Measurements from ENCODE around the gene TSPEAR. TPM values are rescaled to one million over a fixed set of nuclear protein-coding genes. Genes with fewer than 3 reads are reported as not detected.

Gene TSPEAR
- total RNA-seq, 1 experiment from 2014 or later = not detected

DNA sequence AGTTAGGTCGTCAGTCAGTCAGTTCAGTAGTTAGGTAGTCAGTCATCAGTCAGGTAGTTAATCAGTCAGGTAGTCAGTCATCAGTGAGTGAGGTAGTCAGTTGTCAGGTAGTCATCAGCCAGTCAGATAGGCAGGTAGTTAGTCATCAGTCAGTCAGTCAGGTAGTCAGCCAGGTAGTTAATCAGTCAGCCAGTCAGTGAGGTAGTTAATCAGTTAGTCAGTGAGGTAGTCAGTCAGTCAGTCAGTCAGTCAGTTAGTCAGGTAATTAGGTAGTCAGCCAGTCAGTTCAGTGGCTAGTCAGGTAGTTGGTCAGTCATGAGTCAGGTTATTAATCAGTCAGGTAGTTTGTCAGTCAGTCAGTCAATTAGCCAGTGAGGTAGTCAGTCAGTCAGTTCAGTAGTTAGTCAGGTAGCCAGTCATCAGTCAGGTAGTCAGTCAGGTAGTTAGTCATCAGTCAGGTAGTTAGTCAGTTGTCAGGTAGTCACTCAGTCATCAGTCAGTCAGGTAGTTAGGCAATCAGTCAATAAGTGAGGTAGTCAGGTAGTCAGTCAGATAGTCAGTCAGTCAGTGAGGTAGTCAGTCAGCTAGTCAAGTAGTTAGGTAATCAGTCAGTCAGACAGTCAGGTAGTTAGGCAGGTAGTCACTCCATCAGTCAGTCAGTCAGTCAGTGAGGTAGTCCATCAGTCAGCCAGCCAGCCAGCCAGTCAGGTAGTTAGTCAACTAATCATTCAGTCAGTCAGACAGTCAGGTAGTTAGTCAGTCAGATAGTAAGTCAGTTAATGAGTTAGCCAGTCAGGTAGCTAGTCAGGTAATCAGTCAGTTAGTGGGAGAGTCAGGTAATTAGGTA is 187.6 kb downstream of the TSPEAR start:
- DNase-seq = no peak
- BruUV-seq (replicated peaks) = no TSS peak
- H3K27ac Mint-ChIP-seq (ENCODE audit: unreplicated experiment) = no peak overlapping the region
- H3K4me3 Mint-ChIP-seq (ENCODE audit: low read depth, unreplicated experiment) = no peak overlapping the region
- CTCF ChIA-PET = no interaction called here
- H3K27me3 Mint-ChIP-seq (ENCODE audit: unreplicated experiment) = peaks cover 2% of the 10 kb centered on the region
- H3K9me3 Mint-ChIP-seq (ENCODE audit: low read depth, unreplicated experiment) = no peaks in the 10 kb centered on the region
- no peaks in the 10 kb centered on the region for H3K36me3 Mint-ChIP-seq (ENCODE audit: insufficient read depth, unreplicated experiment)
- intact Hi-C loops (cut with micrococcal nuclease; ENCODE audit: unreplicated experiment) = no loop called here
- H3K4me1 Mint-ChIP-seq (ENCODE audit: low read depth, unreplicated experiment) = no peaks in the 10 kb centered on the region
- TF ChIP-seq CTCF (IDR thresholded peaks at IDR 0.05; ENCODE audit: unreplicated experiment) = no peak

GRCh38 chr21:44522753-44523204 is 188.6 kb downstream of the TSPEAR start:
- H3K4me3 Mint-ChIP-seq (ENCODE audit: low read depth, unreplicated experiment) = no peak overlapping the region
- H3K27ac Mint-ChIP-seq (ENCODE audit: unreplicated experiment) = no peak overlapping the region
- H3K9me3 Mint-ChIP-seq (ENCODE audit: low read depth, unreplicated experiment) = peaks cover 1% of the 10 kb centered on the region
- DNase-seq = no peak
- CTCF ChIA-PET = no interaction called here
- intact Hi-C loops (cut with micrococcal nuclease; ENCODE audit: unreplicated experiment) = no loop called here
- H3K36me3 Mint-ChIP-seq (ENCODE audit: insufficient read depth, unreplicated experiment) = no peaks in the 10 kb centered on the region
- no peaks in the 10 kb centered on the region for H3K4me1 Mint-ChIP-seq (ENCODE audit: low read depth, unreplicated experiment)
- H3K27me3 Mint-ChIP-seq (ENCODE audit: unreplicated experiment) = peaks cover 6% of the 10 kb centered on the region
- no TSS peak for BruUV-seq (replicated peaks)
- TF ChIP-seq CTCF (IDR thresholded peaks at IDR 0.05; ENCODE audit: unreplicated experiment) = no peak

- no peak overlapping the region for H3K27ac Mint-ChIP-seq (ENCODE audit: unreplicated experiment)
- no peak for TF ChIP-seq CTCF (IDR thresholded peaks at IDR 0.05; ENCODE audit: unreplicated experiment)
Measured at GRCh38 chr21:44521928-44522752, 189.2 kb downstream of the TSPEAR start.

DNA sequence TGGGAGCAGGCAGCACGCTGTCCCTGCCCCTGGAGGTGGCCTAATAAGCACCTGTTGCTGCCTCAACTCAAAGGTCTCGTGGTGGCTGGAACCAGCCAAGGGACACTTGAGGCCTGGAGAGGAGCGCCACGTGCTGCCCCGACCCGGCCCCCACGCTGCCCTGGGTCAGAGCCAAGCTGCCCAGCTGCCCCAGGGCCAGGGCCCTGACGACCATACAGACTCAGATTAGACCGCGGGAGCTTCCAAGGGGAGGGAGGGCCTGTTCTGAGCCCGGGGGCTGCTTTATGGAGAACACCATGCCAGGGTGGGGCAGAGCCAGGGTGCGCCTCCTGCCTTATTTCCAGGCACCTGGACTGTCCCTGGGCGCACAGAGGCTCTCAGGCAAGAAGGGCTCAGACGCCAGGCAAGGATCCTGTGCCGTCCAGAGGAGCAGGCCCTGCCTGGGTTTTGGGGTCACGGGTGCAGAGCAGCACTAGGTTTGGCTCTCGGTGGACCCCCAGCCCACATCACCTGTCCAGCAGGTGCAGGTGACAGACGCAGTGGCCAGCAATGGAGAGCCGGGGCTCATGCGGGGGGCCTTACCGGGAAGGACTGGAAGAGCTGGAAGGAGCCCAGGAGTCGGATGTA is 190.0 kb downstream of the TSPEAR start:
- Mint-ChIP-seq H3K4me1 (ENCODE audit: low read depth, unreplicated experiment) (no peaks in the 10 kb centered on the region), H3K4me3 (ENCODE audit: low read depth, unreplicated experiment) (no peak overlapping the region), H3K27me3 (ENCODE audit: unreplicated experiment) (peaks cover 20% of the 10 kb centered on the region), H3K36me3 (ENCODE audit: insufficient read depth, unreplicated experiment) (no peaks in the 10 kb centered on the region), H3K27ac (ENCODE audit: unreplicated experiment) (no peak overlapping the region), H3K9me3 (ENCODE audit: low read depth, unreplicated experiment) (peaks cover 3% of the 10 kb centered on the region)
- CTCF ChIA-PET = no interaction called here
- BruUV-seq (replicated peaks) = no TSS peak
- intact Hi-C loops (cut with micrococcal nuclease; ENCODE audit: unreplicated experiment) = no loop called here
- no peak for TF ChIP-seq CTCF (IDR thresholded peaks at IDR 0.05; ENCODE audit: unreplicated experiment)
- DNase-seq = no peak

More at GRCh38 chr21:44521928-44522752, 189.2 kb downstream of the TSPEAR start:
- no TSS peak for BruUV-seq (replicated peaks)
- Mint-ChIP-seq H3K36me3 (ENCODE audit: insufficient read depth, unreplicated experiment) (no peaks in the 10 kb centered on the region), H3K27me3 (ENCODE audit: unreplicated experiment) (peaks cover 13% of the 10 kb centered on the region), H3K4me1 (ENCODE audit: low read depth, unreplicated experiment) (no peaks in the 10 kb centered on the region), H3K4me3 (ENCODE audit: low read depth, unreplicated experiment) (no peak overlapping the region), H3K9me3 (ENCODE audit: low read depth, unreplicated experiment) (peaks cover 3% of the 10 kb centered on the region)
- CTCF ChIA-PET = no interaction called here
- intact Hi-C loops (cut with micrococcal nuclease; ENCODE audit: unreplicated experiment) = no loop called here
- no peak for DNase-seq

Data from Calu3 (cell line).